GM21423 (cell line): ENCODE results near the gene RCL1.
"Not testable (repeated sequence)": the region's sequence is repeated elsewhere in the genome, so short reads cannot be mapped to it uniquely, and the experiment has no call there.

Source experiments
- ATAC-seq: cut with Tn5 transposase; IDR thresholded peaks from one replicate; pipeline ENCODE4 v1.9.1; 2021; ENCODE audit warnings: mild to moderate bottlenecking, moderate library complexity; ENCODE audit not compliant: unreplicated experiment

RCL1 gene

GRCh38 chr9:4792572-4793458 is at the start of gene RCL1:
Gene RCL1 (plus strand): TSS chr9:4792944. CDS start chr9:4793092, 148 bp downstream.
- peak; percentile 96 for ATAC-seq

- ATAC-seq: no peak
Measured at GRCh38 chr9:4743131-4743875, 49.4 kb upstream of the RCL1 start.

- ATAC-seq: no peak
Measured at GRCh38 chr9:4746278-4747030, 46.3 kb upstream of the RCL1 start.

GRCh38 chr9:4748612-4749011 is 44.1 kb upstream of the RCL1 start:
- no peak for ATAC-seq

- no peak for ATAC-seq
Measured at GRCh38 chr9:4750023-4750673, 42.6 kb upstream of the RCL1 start.

GRCh38 chr9:4754530-4754929 is 38.2 kb upstream of the RCL1 start:
- ATAC-seq: not testable (repeated sequence)

- no peak for ATAC-seq
Measured at GRCh38 chr9:4755026-4755609, 37.6 kb upstream of the RCL1 start.

- ATAC-seq: no peak
Measured at GRCh38 chr9:4756420-4756819, 36.3 kb upstream of the RCL1 start.

GRCh38 chr9:4760122-4760521 is 32.6 kb upstream of the RCL1 start:
- ATAC-seq: no peak

- peak; percentile 87 for ATAC-seq
Measured at GRCh38 chr9:4762108-4762885, 30.4 kb upstream of the RCL1 start.

- no peak for ATAC-seq
Measured at GRCh38 chr9:4762886-4763541, 29.7 kb upstream of the RCL1 start.

- ATAC-seq: no peak
Measured at GRCh38 chr9:4764033-4764432, 28.7 kb upstream of the RCL1 start.

- ATAC-seq: no peak
Measured at GRCh38 chr9:4768681-4769080, 24.1 kb upstream of the RCL1 start.

- ATAC-seq: no peak
Measured at GRCh38 chr9:4769321-4770080, 23.2 kb upstream of the RCL1 start.

GRCh38 chr9:4771788-4772187 is 21.0 kb upstream of the RCL1 start:
- no peak for ATAC-seq

- ATAC-seq: no peak
Measured at GRCh38 chr9:4774209-4774608, 18.5 kb upstream of the RCL1 start.

- not testable (repeated sequence) for ATAC-seq
Measured at GRCh38 chr9:4774958-4775357, 17.8 kb upstream of the RCL1 start.

- no peak for ATAC-seq
Measured at GRCh38 chr9:4780651-4781050, 12.1 kb upstream of the RCL1 start.
